WTC11 (cell line): ENCODE measurements around the gene MRNIP. TPM values are rescaled to one million over a fixed set of nuclear protein-coding genes. Genes with fewer than 3 reads are reported as not detected.

Experiments used
- ATF3 ChIP-seq: sonication (generic); formaldehyde crosslinking; conservative IDR thresholded peaks from 2 replicates; pipeline ENCODE4 v1.8.1; 2022; ENCODE audit warnings: mild to moderate bottlenecking, missing genetic modification reagents
- FOXP1 ChIP-seq: sonication (generic); formaldehyde crosslinking; IDR thresholded peaks from 2 replicates; pipeline ENCODE4 v1.8.0; 2022; ENCODE audit warnings: missing genetic modification reagents, mild to moderate bottlenecking, moderate library complexity, borderline replicate concordance
- IRF1 ChIP-seq: sonication (generic); formaldehyde crosslinking; IDR thresholded peaks from 2 replicates; pipeline ENCODE4 v1.8.0; 2023; ENCODE audit warnings: missing genetic modification reagents
- IRF2 ChIP-seq: sonication (generic); formaldehyde crosslinking; IDR thresholded peaks from 2 replicates; pipeline ENCODE4 v1.8.0; 2022; ENCODE audit warnings: low read depth, missing genetic modification reagents, borderline replicate concordance
- MXD4 ChIP-seq: fragments of 250-450 bp; sonication (Bioruptor Pico); IDR thresholded peaks from 2 replicates; pipeline ENCODE4 v1.8.0; 2021; ENCODE audit warnings: mild to moderate bottlenecking, moderate library complexity, borderline replicate concordance
- MYBL2 ChIP-seq: sonication (generic); formaldehyde crosslinking; IDR thresholded peaks from 2 replicates; pipeline ENCODE4 v1.8.1; 2023; ENCODE audit warnings: mild to moderate bottlenecking, moderate library complexity, missing genetic modification reagents
- NFE2L1 ChIP-seq: sonication (generic); formaldehyde crosslinking; IDR thresholded peaks from 2 replicates; pipeline ENCODE4 v1.8.1; 2023; ENCODE audit warnings: missing genetic modification reagents
- TEAD4 ChIP-seq: sonication (generic); formaldehyde crosslinking; IDR thresholded peaks from 2 replicates; pipeline ENCODE4 v1.8.0; 2022; ENCODE audit warnings: mild to moderate bottlenecking, missing genetic modification reagents
- USF2 ChIP-seq: sonication (generic); formaldehyde crosslinking; IDR thresholded peaks from 2 replicates; pipeline ENCODE4 v1.8.1; 2023; ENCODE audit warnings: mild to moderate bottlenecking, missing genetic modification reagents, moderate library complexity
- ZNF138 ChIP-seq: sonication (generic); formaldehyde crosslinking; conservative IDR thresholded peaks from 2 replicates; pipeline ENCODE4 v1.8.1; 2022; ENCODE audit warnings: mild to moderate bottlenecking, moderate library complexity, missing genetic modification reagents
- ZNF263 ChIP-seq: sonication (generic); formaldehyde crosslinking; IDR thresholded peaks from 2 replicates; pipeline ENCODE4 v1.8.1; 2022; ENCODE audit warnings: low read depth, mild to moderate bottlenecking, moderate library complexity, missing genetic modification reagents
- ZNF671 ChIP-seq: fragments of 250-450 bp; sonication (Bioruptor Pico); IDR thresholded peaks from 2 replicates; pipeline ENCODE4 v1.8.0; 2021; ENCODE audit warnings: mild to moderate bottlenecking
- total RNA-seq: library from RNA; stranded (reverse); gene quantifications from 3 replicates; pipeline ENCODE4 v1.2.3, GENCODE V29; 2021
- TF ChIP-seq, protein P1 (sequence below): sonication (generic); formaldehyde crosslinking; IDR thresholded peaks from 2 replicates; pipeline ENCODE4 v1.8.1; 2022; ENCODE audit warnings: mild to moderate bottlenecking, moderate library complexity, missing genetic modification reagents
- TF ChIP-seq, protein P2 (sequence below): sonication (generic); formaldehyde crosslinking; IDR thresholded peaks from 2 replicates; pipeline ENCODE4 v1.8.0; 2023; ENCODE audit warnings: missing genetic modification reagents, mild to moderate bottlenecking, borderline replicate concordance
- TF ChIP-seq, protein P3 (sequence below): fragments of 250-450 bp; sonication (Bioruptor Pico); conservative IDR thresholded peaks from 2 replicates; pipeline ENCODE4 v1.9.0; 2021; ENCODE audit warnings: mild to moderate bottlenecking
- TF ChIP-seq, protein P4 (sequence below): sonication (generic); formaldehyde crosslinking; IDR thresholded peaks from 2 replicates; pipeline ENCODE4 v1.8.0; 2022; ENCODE audit warnings: mild to moderate bottlenecking, missing genetic modification reagents

Gene MRNIP
- total RNA-seq, 1 experiment from 2014 or later: 42.0 TPM

DNA sequence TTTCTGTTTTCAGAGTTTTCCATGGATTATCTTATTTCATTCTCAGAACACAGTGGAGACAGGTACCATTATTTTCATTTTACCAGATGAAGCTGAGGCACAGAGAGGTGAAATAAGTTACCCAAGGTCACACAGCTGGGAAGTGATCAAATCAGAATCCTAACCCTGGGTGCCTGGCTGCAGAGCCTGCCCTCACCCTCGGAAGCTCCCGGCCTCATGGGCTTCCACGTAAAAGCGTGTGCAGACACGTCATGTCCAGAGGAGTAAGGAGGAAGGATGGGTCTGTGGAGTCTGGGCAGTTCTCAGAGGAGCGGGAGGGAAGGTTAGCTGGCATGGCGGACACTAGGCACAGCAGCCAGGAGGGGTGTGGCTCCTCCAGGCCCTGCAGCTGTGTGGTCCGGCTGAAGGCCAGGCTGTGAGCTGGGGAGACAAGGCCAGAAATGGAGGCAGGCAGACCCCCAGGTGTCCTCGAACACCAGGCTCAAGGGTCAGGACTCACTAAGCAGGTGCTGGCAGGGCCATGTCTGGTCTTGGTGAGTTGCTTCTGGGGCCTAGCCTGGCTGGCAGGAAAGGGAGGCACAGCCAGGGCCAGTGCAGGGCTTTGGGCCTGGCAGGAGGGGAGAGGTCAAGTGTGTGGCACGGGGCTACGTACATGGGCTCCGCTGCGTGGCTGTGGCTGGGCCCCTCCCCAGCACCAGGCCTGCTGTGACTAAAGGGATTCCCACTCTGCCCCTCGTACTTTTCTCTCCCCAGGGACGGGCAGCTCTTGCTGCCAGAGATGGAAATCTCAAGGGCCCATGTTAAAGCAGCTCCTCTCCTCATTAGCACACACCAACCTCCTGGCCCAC, 43.5 kb upstream of the MRNIP start (continued):
- TF ChIP-seq IRF1 (CRISPR knock-in tag) (no peak), NFE2L1 (CRISPR knock-in tag) (no peak), MYBL2 (no peak), ZNF671 (no peak), ZNF138 (CRISPR knock-in tag) (no peak), FOXP1 (no peak), IRF2 (CRISPR knock-in tag) (no peak), ZNF263 (CRISPR knock-in tag) (no peak), TEAD4 (CRISPR knock-in tag) (no peak), MXD4 (CRISPR knock-in tag) (no peak), ATF3 (CRISPR knock-in tag) (no peak), USF2 (CRISPR knock-in tag) (no peak)
- TF ChIP-seq, protein P1, sequence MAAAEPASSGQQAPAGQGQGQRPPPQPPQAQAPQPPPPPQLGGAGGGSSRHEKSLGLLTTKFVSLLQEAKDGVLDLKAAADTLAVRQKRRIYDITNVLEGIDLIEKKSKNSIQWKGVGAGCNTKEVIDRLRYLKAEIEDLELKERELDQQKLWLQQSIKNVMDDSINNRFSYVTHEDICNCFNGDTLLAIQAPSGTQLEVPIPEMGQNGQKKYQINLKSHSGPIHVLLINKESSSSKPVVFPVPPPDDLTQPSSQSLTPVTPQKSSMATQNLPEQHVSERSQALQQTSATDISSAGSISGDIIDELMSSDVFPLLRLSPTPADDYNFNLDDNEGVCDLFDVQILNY (CRISPR knock-in tag): no peak
- TF ChIP-seq, protein P2, sequence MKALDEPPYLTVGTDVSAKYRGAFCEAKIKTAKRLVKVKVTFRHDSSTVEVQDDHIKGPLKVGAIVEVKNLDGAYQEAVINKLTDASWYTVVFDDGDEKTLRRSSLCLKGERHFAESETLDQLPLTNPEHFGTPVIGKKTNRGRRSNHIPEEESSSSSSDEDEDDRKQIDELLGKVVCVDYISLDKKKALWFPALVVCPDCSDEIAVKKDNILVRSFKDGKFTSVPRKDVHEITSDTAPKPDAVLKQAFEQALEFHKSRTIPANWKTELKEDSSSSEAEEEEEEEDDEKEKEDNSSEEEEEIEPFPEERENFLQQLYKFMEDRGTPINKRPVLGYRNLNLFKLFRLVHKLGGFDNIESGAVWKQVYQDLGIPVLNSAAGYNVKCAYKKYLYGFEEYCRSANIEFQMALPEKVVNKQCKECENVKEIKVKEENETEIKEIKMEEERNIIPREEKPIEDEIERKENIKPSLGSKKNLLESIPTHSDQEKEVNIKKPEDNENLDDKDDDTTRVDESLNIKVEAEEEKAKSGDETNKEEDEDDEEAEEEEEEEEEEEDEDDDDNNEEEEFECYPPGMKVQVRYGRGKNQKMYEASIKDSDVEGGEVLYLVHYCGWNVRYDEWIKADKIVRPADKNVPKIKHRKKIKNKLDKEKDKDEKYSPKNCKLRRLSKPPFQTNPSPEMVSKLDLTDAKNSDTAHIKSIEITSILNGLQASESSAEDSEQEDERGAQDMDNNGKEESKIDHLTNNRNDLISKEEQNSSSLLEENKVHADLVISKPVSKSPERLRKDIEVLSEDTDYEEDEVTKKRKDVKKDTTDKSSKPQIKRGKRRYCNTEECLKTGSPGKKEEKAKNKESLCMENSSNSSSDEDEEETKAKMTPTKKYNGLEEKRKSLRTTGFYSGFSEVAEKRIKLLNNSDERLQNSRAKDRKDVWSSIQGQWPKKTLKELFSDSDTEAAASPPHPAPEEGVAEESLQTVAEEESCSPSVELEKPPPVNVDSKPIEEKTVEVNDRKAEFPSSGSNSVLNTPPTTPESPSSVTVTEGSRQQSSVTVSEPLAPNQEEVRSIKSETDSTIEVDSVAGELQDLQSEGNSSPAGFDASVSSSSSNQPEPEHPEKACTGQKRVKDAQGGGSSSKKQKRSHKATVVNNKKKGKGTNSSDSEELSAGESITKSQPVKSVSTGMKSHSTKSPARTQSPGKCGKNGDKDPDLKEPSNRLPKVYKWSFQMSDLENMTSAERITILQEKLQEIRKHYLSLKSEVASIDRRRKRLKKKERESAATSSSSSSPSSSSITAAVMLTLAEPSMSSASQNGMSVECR (CRISPR knock-in tag): no peak
- TF ChIP-seq, protein P3, sequence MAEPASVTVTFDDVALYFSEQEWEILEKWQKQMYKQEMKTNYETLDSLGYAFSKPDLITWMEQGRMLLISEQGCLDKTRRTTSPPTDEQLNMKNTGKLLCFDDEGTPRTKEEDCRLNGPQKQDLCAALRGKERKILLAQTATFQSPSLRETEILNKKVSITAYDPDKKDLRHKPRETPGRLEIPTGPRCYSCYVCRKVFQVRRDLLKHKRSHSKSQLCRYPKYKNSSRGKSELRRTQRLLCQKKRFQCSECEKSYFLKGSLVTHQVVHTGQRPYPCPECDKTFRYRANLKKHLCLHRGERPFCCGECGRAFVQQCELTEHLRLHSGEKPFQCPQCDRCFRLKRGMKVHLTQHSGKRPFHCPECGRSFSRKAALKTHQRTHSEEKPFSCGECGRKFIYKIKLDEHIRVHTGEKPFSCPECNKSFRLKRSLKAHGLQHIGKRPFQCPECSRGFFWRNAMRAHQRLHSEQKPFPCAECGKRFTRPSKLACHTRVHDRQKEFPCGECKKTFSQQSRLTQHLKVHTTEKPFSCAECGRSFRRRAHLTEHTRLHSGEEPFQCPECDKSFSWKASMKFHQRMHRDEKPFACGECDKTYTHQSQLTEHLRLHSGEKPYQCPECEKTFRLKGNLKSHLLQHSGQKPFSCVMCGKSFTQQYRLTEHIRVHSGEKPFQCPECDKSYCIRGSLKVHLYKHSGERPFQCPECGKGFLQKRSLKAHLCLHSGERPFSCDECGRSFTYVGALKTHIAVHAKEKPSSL (CRISPR knock-in tag): no peak
- TF ChIP-seq, protein P4, sequence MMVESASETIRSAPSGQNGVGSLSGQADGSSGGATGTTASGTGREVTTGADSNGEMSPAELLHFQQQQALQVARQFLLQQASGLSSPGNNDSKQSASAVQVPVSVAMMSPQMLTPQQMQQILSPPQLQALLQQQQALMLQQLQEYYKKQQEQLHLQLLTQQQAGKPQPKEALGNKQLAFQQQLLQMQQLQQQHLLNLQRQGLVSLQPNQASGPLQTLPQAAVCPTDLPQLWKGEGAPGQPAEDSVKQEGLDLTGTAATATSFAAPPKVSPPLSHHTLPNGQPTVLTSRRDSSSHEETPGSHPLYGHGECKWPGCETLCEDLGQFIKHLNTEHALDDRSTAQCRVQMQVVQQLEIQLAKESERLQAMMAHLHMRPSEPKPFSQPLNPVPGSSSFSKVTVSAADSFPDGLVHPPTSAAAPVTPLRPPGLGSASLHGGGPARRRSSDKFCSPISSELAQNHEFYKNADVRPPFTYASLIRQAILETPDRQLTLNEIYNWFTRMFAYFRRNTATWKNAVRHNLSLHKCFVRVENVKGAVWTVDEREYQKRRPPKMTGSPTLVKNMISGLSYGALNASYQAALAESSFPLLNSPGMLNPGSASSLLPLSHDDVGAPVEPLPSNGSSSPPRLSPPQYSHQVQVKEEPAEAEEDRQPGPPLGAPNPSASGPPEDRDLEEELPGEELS: no peak
- TF ChIP-seq, all 79 proteins: peak for 0
